Measurements from ENCODE around the gene ETV3. TPM values are rescaled to one million over a fixed set of nuclear protein-coding genes. Genes with fewer than 3 reads are reported as not detected.

The ETV3 gene
- total RNA-seq, 5 donors from 2014 or later (not counting 1 experiment from before 2014, with no cell fraction given) = 30.6 to 86.3 (median 33.4) TPM

- no CpG with 5 or more reads among the region's 3 CpGs for WGBS (ENCODE audit: insufficient coverage)
- no peak overlapping the region for H3K27ac Mint-ChIP-seq
- POLR2A ChIA-PET = no interaction called here
Measured at GRCh38 chr1:157090771-157091170, 47.4 kb downstream of the ETV3 start.

GRCh38 chr1:157090196-157090647, 48.0 kb downstream of the ETV3 start:
- peaks cover 0 to 5% (median 4%) of the 10 kb centered on the region in 3 donors for H3K4me1 Mint-ChIP-seq
- no peaks in the 10 kb centered on the region for H3K36me3 ChIP-seq (ENCODE audit: control insufficient read depth in 2 of 2, extremely low read depth in 1 of 2, insufficient read depth in 1 of 2, low read length in 1 of 2)

More at GRCh38 chr1:157090771-157091170, 47.4 kb downstream of the ETV3 start:
- Histone ChIP-seq H3K27me3 (replicated peaks in 1 of 2; ENCODE audit: control insufficient read depth in 2 of 2, extremely low read depth in 1 of 2, insufficient read depth in 2 of 2, low read length in 1 of 2) (peaks cover 0 to 21% of the 10 kb centered on the region in 2 experiments), H3K4me1 (ENCODE audit: control insufficient read depth in 1 of 2, extremely low read depth in 1 of 2, insufficient read depth in 2 of 2, low read length in 2 of 2) (peaks cover 0 to 6% of the 10 kb centered on the region in 2 experiments), H3K9me3 (no peaks in the 10 kb centered on the region), H3K27ac (ENCODE audit: low read length) (no peak overlapping the region), H3K4me3 (ENCODE audit: control insufficient read depth in 1 of 2, extremely low read depth in 1 of 2, low read length in 1 of 2) (no peak overlapping the region), H3K36me3 (ENCODE audit: control insufficient read depth in 2 of 2, extremely low read depth in 1 of 2, insufficient read depth in 1 of 2, low read length in 1 of 2) (no peaks in the 10 kb centered on the region)
- H3K36me3 Mint-ChIP-seq = no peaks in the 10 kb centered on the region
- no peak overlapping the region for H3K4me3 Mint-ChIP-seq
- DNase-seq (no peak), ATAC-seq (replicated peaks in 1 of 4) (no peak)
- peaks cover 0 to 2% of the 10 kb centered on the region in 2 donors for H3K27me3 Mint-ChIP-seq
- CTCF ChIA-PET = interaction anchor here (0.6 to 5.9 kb wide), 6 partner anchors 16 to 70 kb away, joined by 5 to 186 read pairs (median 15); partner anchors contain the start of gene ETV3 (in 1 of the 2)
- no peaks in the 10 kb centered on the region for H3K9me3 Mint-ChIP-seq
- H3K4me1 Mint-ChIP-seq = peaks cover 0 to 5% (median 4%) of the 10 kb centered on the region in 3 donors

GRCh38 chr1:157089789-157090188, 48.4 kb downstream of the ETV3 start:
- Histone ChIP-seq H3K36me3 (ENCODE audit: control insufficient read depth in 2 of 2, extremely low read depth in 1 of 2, insufficient read depth in 1 of 2, low read length in 1 of 2) (no peaks in the 10 kb centered on the region), H3K4me1 (ENCODE audit: control insufficient read depth in 1 of 2, extremely low read depth in 1 of 2, insufficient read depth in 2 of 2, low read length in 2 of 2) (peaks cover 0 to 6% of the 10 kb centered on the region in 2 experiments), H3K27ac (ENCODE audit: low read length) (no peak overlapping the region), H3K4me3 (ENCODE audit: control insufficient read depth in 1 of 2, extremely low read depth in 1 of 2, low read length in 1 of 2) (no peak overlapping the region), H3K27me3 (replicated peaks in 1 of 2; ENCODE audit: control insufficient read depth in 2 of 2, extremely low read depth in 1 of 2, insufficient read depth in 2 of 2, low read length in 1 of 2) (peaks cover 0 to 21% of the 10 kb centered on the region in 2 experiments), H3K9me3 (no peaks in the 10 kb centered on the region)
- H3K27ac Mint-ChIP-seq = no peak overlapping the region
- H3K27me3 Mint-ChIP-seq = peaks cover 0 to 2% of the 10 kb centered on the region in 2 donors
- CTCF ChIA-PET = interaction anchor here (0.6 to 5.9 kb wide), 13 partner anchors 15 to 233 kb away, joined by 3 to 186 read pairs (median 4); partner anchors contain the start of gene ETV3 (in 1 of the 2)
- no peaks in the 10 kb centered on the region for H3K36me3 Mint-ChIP-seq
- H3K4me3 Mint-ChIP-seq = no peak overlapping the region
- H3K9me3 Mint-ChIP-seq = no peaks in the 10 kb centered on the region
- POLR2A ChIA-PET = interaction anchor here in 1 of 2 donors (0.6 kb wide), 1 partner anchor 91 kb away, joined by 7 read pairs; no protein-coding TSS in a partner anchor
- DNase-seq = peak in 1 of 35 experiments; percentile 5
- WGBS (ENCODE audit: insufficient coverage) = 86% methylated on average over 7 of the region's 9 CpGs
- peak in 2 of 4 experiments; percentile 23 to 28 for ATAC-seq (replicated peaks in 1 of 4)
- H3K4me1 Mint-ChIP-seq = peaks cover 0 to 5% (median 4%) of the 10 kb centered on the region in 3 donors

More at GRCh38 chr1:157090196-157090647, 48.0 kb downstream of the ETV3 start:
- H3K27me3 Mint-ChIP-seq = peaks cover 0 to 2% of the 10 kb centered on the region in 2 donors
- WGBS (ENCODE audit: insufficient coverage) = 25% methylated on average over 10 of the region's 10 CpGs
- POLR2A ChIA-PET = no interaction called here
- peak; percentile 51 to 91 (median 81) for DNase-seq
- H3K27ac Mint-ChIP-seq = no peak overlapping the region
- H3K9me3 Mint-ChIP-seq = no peaks in the 10 kb centered on the region
- peaks cover 0 to 6% of the 10 kb centered on the region in 2 experiments for H3K4me1 ChIP-seq (ENCODE audit: control insufficient read depth in 1 of 2, extremely low read depth in 1 of 2, insufficient read depth in 2 of 2, low read length in 2 of 2)
- H3K9me3 ChIP-seq = no peaks in the 10 kb centered on the region
- peak; percentile 63 to 89 (median 82) for ATAC-seq (replicated peaks in 1 of 4)
- H3K27ac ChIP-seq (ENCODE audit: low read length) = no peak overlapping the region
- peaks cover 0 to 21% of the 10 kb centered on the region in 2 experiments for H3K27me3 ChIP-seq (replicated peaks in 1 of 2; ENCODE audit: control insufficient read depth in 2 of 2, extremely low read depth in 1 of 2, insufficient read depth in 2 of 2, low read length in 1 of 2)
- CTCF ChIA-PET = interaction anchor here (0.6 to 5.9 kb wide), 13 partner anchors 16 to 234 kb away, joined by 3 to 186 read pairs (median 4); partner anchors contain the start of gene ETV3 (in 1 of the 2)
- H3K4me3 Mint-ChIP-seq = no peak overlapping the region
- H3K36me3 Mint-ChIP-seq = no peaks in the 10 kb centered on the region
- no peak overlapping the region for H3K4me3 ChIP-seq (ENCODE audit: control insufficient read depth in 1 of 2, extremely low read depth in 1 of 2, low read length in 1 of 2)

- H3K4me3 Mint-ChIP-seq = no peak overlapping the region
Measured at GRCh38 chr1:157088607-157089006, 49.6 kb downstream of the ETV3 start.

GRCh38 chr1:157087030-157087429, 51.2 kb downstream of the ETV3 start:
- Mint-ChIP-seq H3K27me3 (peaks cover 0 to 9% of the 10 kb centered on the region in 2 donors), H3K4me3 (no peak overlapping the region), H3K36me3 (no peaks in the 10 kb centered on the region), H3K9me3 (no peaks in the 10 kb centered on the region), H3K27ac (no peak overlapping the region), H3K4me1 (peaks cover 0 to 5% (median 4%) of the 10 kb centered on the region in 3 donors)
- CTCF ChIA-PET = interaction anchor here (0.7 to 5.9 kb wide), 4 partner anchors 54 to 74 kb away, joined by 4 to 186 read pairs (median 66); no protein-coding TSS in a partner anchor
- Histone ChIP-seq H3K27me3 (replicated peaks in 1 of 2; ENCODE audit: control insufficient read depth in 2 of 2, extremely low read depth in 1 of 2, insufficient read depth in 2 of 2, low read length in 1 of 2) (peaks cover 0 to 21% of the 10 kb centered on the region in 2 experiments), H3K4me1 (ENCODE audit: control insufficient read depth in 1 of 2, extremely low read depth in 1 of 2, insufficient read depth in 2 of 2, low read length in 2 of 2) (peaks cover 0 to 6% of the 10 kb centered on the region in 2 experiments), H3K9me3 (no peaks in the 10 kb centered on the region), H3K36me3 (ENCODE audit: control insufficient read depth in 2 of 2, extremely low read depth in 1 of 2, insufficient read depth in 1 of 2, low read length in 1 of 2) (no peaks in the 10 kb centered on the region), H3K27ac (ENCODE audit: low read length) (no peak overlapping the region), H3K4me3 (ENCODE audit: control insufficient read depth in 1 of 2, extremely low read depth in 1 of 2, low read length in 1 of 2) (no peak overlapping the region)
- 84% methylated on average over 3 of the region's 5 CpGs for WGBS (ENCODE audit: insufficient coverage)
- POLR2A ChIA-PET = no interaction called here
- ATAC-seq (replicated peaks in 1 of 4) (no peak), DNase-seq (no peak)

More at GRCh38 chr1:157088607-157089006, 49.6 kb downstream of the ETV3 start:
- CTCF ChIA-PET = interaction anchor here (1.5 to 5.9 kb wide), 4 partner anchors 15 to 66 kb away, joined by 3 to 186 read pairs (median 64); no protein-coding TSS in a partner anchor
- Histone ChIP-seq H3K9me3 (no peaks in the 10 kb centered on the region), H3K27ac (ENCODE audit: low read length) (no peak overlapping the region), H3K4me1 (ENCODE audit: control insufficient read depth in 1 of 2, extremely low read depth in 1 of 2, insufficient read depth in 2 of 2, low read length in 2 of 2) (peaks cover 0 to 6% of the 10 kb centered on the region in 2 experiments), H3K27me3 (replicated peaks in 1 of 2; ENCODE audit: control insufficient read depth in 2 of 2, extremely low read depth in 1 of 2, insufficient read depth in 2 of 2, low read length in 1 of 2) (peaks cover 0 to 21% of the 10 kb centered on the region in 2 experiments), H3K36me3 (ENCODE audit: control insufficient read depth in 2 of 2, extremely low read depth in 1 of 2, insufficient read depth in 1 of 2, low read length in 1 of 2) (no peaks in the 10 kb centered on the region), H3K4me3 (ENCODE audit: control insufficient read depth in 1 of 2, extremely low read depth in 1 of 2, low read length in 1 of 2) (no peak overlapping the region)
- Mint-ChIP-seq H3K36me3 (no peaks in the 10 kb centered on the region), H3K27ac (no peak overlapping the region), H3K9me3 (no peaks in the 10 kb centered on the region), H3K27me3 (peaks cover 0 to 4% of the 10 kb centered on the region in 2 donors), H3K4me1 (peaks cover 0 to 5% (median 4%) of the 10 kb centered on the region in 3 donors)
- POLR2A ChIA-PET = no interaction called here
- DNase-seq = no peak
- ATAC-seq (replicated peaks in 1 of 4) = no peak

- CTCF ChIA-PET = interaction anchor here (5.2 to 5.9 kb wide), 2 partner anchors 68 to 69 kb away, joined by 126 to 186 read pairs; no protein-coding TSS in a partner anchor
- peaks cover 0 to 9% of the 10 kb centered on the region in 2 donors for H3K27me3 Mint-ChIP-seq
- H3K36me3 Mint-ChIP-seq = no peaks in the 10 kb centered on the region
- Histone ChIP-seq H3K4me1 (ENCODE audit: control insufficient read depth in 1 of 2, extremely low read depth in 1 of 2, insufficient read depth in 2 of 2, low read length in 2 of 2) (peaks cover 0 to 6% of the 10 kb centered on the region in 2 experiments), H3K27ac (ENCODE audit: low read length) (no peak overlapping the region), H3K36me3 (ENCODE audit: control insufficient read depth in 2 of 2, extremely low read depth in 1 of 2, insufficient read depth in 1 of 2, low read length in 1 of 2) (no peaks in the 10 kb centered on the region), H3K9me3 (no peaks in the 10 kb centered on the region), H3K27me3 (replicated peaks in 1 of 2; ENCODE audit: control insufficient read depth in 2 of 2, extremely low read depth in 1 of 2, insufficient read depth in 2 of 2, low read length in 1 of 2) (peaks cover 0 to 21% of the 10 kb centered on the region in 2 experiments), H3K4me3 (ENCODE audit: control insufficient read depth in 1 of 2, extremely low read depth in 1 of 2, low read length in 1 of 2) (no peak overlapping the region)
- H3K4me1 Mint-ChIP-seq = peaks cover 0 to 5% (median 4%) of the 10 kb centered on the region in 3 donors
- no peak overlapping the region for H3K27ac Mint-ChIP-seq
- DNase-seq (no peak), ATAC-seq (replicated peaks in 1 of 4) (no peak)
- no CpG with 5 or more reads among the region's 6 CpGs for WGBS (ENCODE audit: insufficient coverage)
- POLR2A ChIA-PET = no interaction called here
- H3K4me3 Mint-ChIP-seq = no peak overlapping the region
- H3K9me3 Mint-ChIP-seq = no peaks in the 10 kb centered on the region
Measured at GRCh38 chr1:157086299-157086698, 51.9 kb downstream of the ETV3 start.
